ENCODE data around the gene ODF4.
"Not testable (repeated sequence)": the region's sequence is repeated elsewhere in the genome, so short reads cannot be mapped to it uniquely, and the experiment has no call there.

Gene ODF4

GRCh38 chr17:8393470-8394231 lies 54.0 kb downstream of the ODF4 start:
- Histone ChIP-seq H3F3A (ENCODE audit: insufficient read depth) (no peaks in the 10 kb centered on the region), H3K4me2 (ENCODE audit: low read depth, low read length, poor library complexity, severe bottlenecking) (no peak overlapping the region)

DNA sequence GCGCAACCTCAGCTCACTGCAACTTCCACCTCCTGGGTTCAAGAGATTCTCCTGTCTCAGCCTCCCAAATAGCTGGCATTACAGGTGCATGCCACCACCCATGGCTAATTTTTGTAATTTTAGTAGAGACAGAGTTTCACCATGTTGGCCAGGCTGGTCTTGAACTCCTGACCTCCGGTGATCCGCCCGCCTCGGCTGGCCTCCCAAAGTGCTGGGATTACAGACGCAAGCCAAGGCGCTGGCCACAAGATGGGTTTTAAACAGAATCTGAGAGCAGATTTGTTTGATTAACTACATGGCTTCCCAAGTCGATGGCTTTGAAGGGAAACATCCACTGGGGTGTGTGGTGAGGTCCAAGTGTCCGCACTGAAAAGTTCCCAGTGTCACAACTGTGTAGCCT lies 54.9 kb downstream of the ODF4 start:
- H3K9me2 ChIP-seq (replicated peaks; ENCODE audit: insufficient read depth, low read length); H3K4me2 ChIP-seq (ENCODE audit: low read depth, low read length, poor library complexity, severe bottlenecking); H2AFZ ChIP-seq (ENCODE audit: low read depth, low read length, severe bottlenecking); H3K9ac ChIP-seq (ENCODE audit: low read length); H3K27ac ChIP-seq (ENCODE audit: low read depth, low read length); H3K9me3 ChIP-seq (ENCODE audit: insufficient read depth, low read length); H3F3A ChIP-seq (ENCODE audit: insufficient read depth); H3K79me2 ChIP-seq (ENCODE audit: insufficient read depth, low read length); H4K20me1 ChIP-seq (ENCODE audit: low read depth, low read length); H3K27me3 ChIP-seq (ENCODE audit: low read length); H3K4me3 ChIP-seq (ENCODE audit: insufficient read depth, low read length, poor library complexity, severe bottlenecking); H3K36me3 ChIP-seq (ENCODE audit: low read length): not testable (repeated sequence)

More at GRCh38 chr17:8393470-8394231, 54.0 kb downstream of the ODF4 start:
- no peaks in the 10 kb centered on the region for H3K27me3 ChIP-seq (ENCODE audit: low read length)
- H2AFZ ChIP-seq (ENCODE audit: low read depth, low read length, severe bottlenecking): peak overlapping the region; percentile 52
- no peaks in the 10 kb centered on the region for H3K79me2 ChIP-seq (ENCODE audit: insufficient read depth, low read length)
- H3K9me3 ChIP-seq (ENCODE audit: insufficient read depth, low read length): no peaks in the 10 kb centered on the region
- no peak overlapping the region for H3K27ac ChIP-seq (ENCODE audit: low read depth, low read length)
- H3K4me3 ChIP-seq (ENCODE audit: insufficient read depth, low read length, poor library complexity, severe bottlenecking): no peak overlapping the region
- H3K9me2 ChIP-seq (replicated peaks; ENCODE audit: insufficient read depth, low read length): no peaks in the 10 kb centered on the region
- no peak for TF ChIP-seq EZH2phosphoT487 (conservative IDR thresholded peaks at IDR 0.05; ENCODE audit: low read length)
- TF ChIP-seq, protein P1, sequence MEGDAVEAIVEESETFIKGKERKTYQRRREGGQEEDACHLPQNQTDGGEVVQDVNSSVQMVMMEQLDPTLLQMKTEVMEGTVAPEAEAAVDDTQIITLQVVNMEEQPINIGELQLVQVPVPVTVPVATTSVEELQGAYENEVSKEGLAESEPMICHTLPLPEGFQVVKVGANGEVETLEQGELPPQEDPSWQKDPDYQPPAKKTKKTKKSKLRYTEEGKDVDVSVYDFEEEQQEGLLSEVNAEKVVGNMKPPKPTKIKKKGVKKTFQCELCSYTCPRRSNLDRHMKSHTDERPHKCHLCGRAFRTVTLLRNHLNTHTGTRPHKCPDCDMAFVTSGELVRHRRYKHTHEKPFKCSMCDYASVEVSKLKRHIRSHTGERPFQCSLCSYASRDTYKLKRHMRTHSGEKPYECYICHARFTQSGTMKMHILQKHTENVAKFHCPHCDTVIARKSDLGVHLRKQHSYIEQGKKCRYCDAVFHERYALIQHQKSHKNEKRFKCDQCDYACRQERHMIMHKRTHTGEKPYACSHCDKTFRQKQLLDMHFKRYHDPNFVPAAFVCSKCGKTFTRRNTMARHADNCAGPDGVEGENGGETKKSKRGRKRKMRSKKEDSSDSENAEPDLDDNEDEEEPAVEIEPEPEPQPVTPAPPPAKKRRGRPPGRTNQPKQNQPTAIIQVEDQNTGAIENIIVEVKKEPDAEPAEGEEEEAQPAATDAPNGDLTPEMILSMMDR (IDR thresholded peaks at IDR 0.05; ENCODE audit: insufficient read depth, low read length, poor library complexity, severe bottlenecking): no peak
- H4K20me1 ChIP-seq (ENCODE audit: low read depth, low read length): no peaks in the 10 kb centered on the region
- H3K9ac ChIP-seq (ENCODE audit: low read length): no peak overlapping the region
- no peaks in the 10 kb centered on the region for H3K36me3 ChIP-seq (ENCODE audit: low read length)
